ENCODE results near the gene GLI3.

DNA sequence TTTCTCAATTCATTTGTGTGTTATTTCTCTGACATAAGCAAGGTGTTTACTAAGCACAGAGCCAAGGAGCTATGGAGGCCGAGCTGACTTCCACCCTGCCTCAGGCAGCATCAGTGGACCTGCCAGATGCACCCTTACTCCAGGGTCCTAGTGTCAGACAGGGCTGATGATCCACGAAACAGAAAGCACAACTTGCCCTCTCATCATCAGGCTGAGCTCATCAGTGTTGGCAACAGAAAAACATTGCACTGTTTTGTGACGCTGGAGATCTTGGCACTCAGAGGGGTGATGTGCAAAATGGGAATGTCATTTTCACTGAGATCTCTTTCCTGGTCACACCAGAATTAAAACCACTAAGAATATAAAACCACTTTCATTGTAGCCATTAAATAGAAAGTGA lies 201.8 kb downstream of the GLI3 start:
- TF ChIP-seq CTCF (IDR thresholded peaks at IDR 0.05), result no peak
- TF ChIP-seq ZFX (IDR thresholded peaks at IDR 0.05; ENCODE audit: borderline replicate concordance), result no peak

Data from 22Rv1 (cell line).